Right renal pelvis (tissue), 4 donors: ENCODE data around the gene PHF3. TPM values are rescaled to one million over a fixed set of nuclear protein-coding genes. Genes with fewer than 3 reads are reported as not detected.

ENCODE experiments used
- DNase-seq, 4 donors: peaks; one replicate each; pipeline ENCODE4 v3.0.0-alpha.2; 2013; ENCODE audit warnings: low read depth in 4 of 4, low spot score in 3 of 4, missing footprints in 1 of 4
- polyA plus RNA-seq, 4 donors: library from polyadenylated mRNA; unstranded; fragments of 120-200 nt; gene quantifications; one replicate each; pipeline ENCODE4 v1.2.1, GENCODE V29; 2013; ENCODE audit not compliant: insufficient read length in 4 of 4

The PHF3 gene
- polyA plus RNA-seq, 4 donors = 55.5 to 69.1 (median 64.0) TPM

- DNase-seq = no peak
These were observed 124.6 kb downstream of the PHF3 start for GRCh38 chr6:63760199-63760598.

- DNase-seq = peak; percentile 16 to 35 (median 31)
These were observed 128.8 kb downstream of the PHF3 start for GRCh38 chr6:63764318-63764916.

Other genes starting within 250 kb of the PHF3 start
- 10 to 100 TPM; 59.1 to 73.8 (median 70.0) TPM for gene PTP4A1, start 63.3 kb upstream of the PHF3 start, polyA plus RNA-seq